HG03571 (cell line): ENCODE results near the gene OR2T5.
"Not testable (repeated sequence)": the region's sequence is repeated elsewhere in the genome, so short reads cannot be mapped to it uniquely, and the experiment has no call there.

ENCODE experiments used
- ATAC-seq: cut with Tn5 transposase; IDR thresholded peaks from one replicate; pipeline ENCODE4 v1.9.1; 2021; ENCODE audit not compliant: unreplicated experiment

The OR2T5 gene

DNA sequence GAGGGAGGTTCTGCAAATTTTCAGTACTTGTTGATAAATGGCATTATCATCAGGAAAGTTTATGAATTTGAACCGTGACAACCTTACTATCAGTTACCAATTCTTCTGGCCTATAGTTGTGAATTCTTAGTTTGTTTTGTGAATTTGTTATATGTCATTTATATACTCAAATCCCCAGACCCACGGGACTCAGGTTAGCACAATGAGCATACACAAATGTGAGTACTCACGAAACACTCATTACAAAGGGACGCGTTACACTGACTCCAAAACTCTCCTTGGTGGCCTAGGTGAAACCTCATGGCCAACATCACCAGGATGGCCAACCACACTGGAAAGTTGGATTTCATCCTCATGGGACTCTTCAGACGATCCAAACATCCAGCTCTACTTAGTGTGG is at the start of gene OR2T5:
OR2T5 (plus strand) TSS at position 301 of the 400 bp plus-strand sequence; CDS start at position 301, 0 bp downstream.
- not testable (repeated sequence) for ATAC-seq

GRCh38 chr1:248438668-248439067 is 49.7 kb upstream of the OR2T5 start:
- not testable (repeated sequence) for ATAC-seq

DNA sequence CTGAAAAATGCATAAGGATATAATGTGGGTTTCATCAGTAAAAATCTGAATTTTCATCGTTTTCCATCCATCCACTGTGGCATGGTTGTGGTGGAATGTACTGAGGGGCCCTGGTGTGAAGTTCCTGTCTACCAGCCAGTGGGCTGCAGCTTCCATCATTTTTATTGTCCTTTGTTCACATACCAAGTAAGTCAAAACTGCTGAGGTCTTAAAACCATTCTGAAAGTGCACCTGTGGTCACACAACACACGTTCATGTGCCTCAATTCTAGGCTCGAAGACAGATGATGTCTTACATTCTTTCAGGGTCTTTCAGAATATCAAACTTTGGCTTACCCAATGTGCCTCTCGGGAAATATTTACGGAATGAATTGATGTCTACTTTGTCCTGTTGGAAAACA is 49.1 kb upstream of the OR2T5 start:
- ATAC-seq: not testable (repeated sequence)

DNA sequence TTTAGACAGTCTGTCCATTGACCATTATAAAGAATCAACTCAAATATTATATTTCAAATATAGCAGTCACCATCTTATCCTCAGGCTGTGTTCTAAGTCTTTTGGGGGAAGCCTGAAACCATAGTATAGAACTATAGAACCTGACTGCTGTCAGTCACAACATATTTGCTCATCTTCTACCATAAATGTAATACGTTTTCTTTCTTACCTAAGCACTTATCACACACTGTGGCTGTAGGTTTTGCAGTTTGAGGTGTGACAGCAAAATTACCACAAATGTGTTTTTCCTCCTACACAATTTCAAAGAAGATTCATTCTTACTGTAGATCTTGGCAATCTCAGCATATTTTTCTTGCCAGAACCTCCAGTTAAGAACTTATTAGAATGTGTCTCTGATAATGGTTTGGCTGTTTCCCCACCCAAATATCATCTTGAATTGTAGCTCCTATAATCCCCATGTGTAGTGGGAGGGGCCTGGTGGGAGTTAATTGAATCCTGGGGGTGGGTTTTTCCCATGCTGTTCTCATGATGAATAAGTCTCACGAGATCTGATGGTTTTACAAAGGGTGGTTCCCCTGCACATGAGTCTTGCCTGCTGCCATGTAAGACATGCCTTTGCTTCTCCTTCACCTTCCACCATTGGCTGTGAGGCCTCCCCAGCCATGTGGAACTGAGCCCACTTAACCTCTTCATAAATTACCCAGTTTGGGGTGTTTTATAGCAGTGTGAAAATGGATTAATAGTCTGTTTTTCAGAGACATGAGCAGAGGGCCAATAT is 45.7 kb upstream of the OR2T5 start:
- ATAC-seq: not testable (repeated sequence)

- not testable (repeated sequence) for ATAC-seq
Observed at GRCh38 chr1:248444603-248445002, 43.8 kb upstream of the OR2T5 start.

DNA sequence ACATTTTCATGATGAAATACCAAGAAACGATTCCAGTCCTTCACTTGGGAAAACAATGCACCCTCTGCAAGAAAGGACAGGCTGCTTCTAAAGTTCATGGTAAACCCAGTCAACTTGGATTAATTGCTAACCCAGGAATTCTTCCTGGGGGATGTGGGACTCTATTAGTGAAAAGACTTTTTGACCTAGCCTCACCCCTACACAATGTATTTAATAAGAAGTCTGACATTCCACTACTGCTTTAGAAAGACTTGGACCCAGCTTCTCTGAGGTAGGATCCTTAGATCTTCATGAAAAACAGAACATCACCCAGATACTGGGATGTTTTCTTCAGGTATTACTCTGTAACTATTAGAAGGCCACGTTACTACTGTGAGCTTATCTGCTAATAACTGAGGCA is 43.0 kb upstream of the OR2T5 start, which contains the start of gene OR2T2:
OR2T2 (plus strand) TSS at position 239 of the 400 bp plus-strand sequence. CDS start 7,161 bp downstream, outside the sequence.
- ATAC-seq: not testable (repeated sequence)

GRCh38 chr1:248448409-248449074 is 39.8 kb upstream of the OR2T5 start:
- ATAC-seq: peak; percentile 40

DNA sequence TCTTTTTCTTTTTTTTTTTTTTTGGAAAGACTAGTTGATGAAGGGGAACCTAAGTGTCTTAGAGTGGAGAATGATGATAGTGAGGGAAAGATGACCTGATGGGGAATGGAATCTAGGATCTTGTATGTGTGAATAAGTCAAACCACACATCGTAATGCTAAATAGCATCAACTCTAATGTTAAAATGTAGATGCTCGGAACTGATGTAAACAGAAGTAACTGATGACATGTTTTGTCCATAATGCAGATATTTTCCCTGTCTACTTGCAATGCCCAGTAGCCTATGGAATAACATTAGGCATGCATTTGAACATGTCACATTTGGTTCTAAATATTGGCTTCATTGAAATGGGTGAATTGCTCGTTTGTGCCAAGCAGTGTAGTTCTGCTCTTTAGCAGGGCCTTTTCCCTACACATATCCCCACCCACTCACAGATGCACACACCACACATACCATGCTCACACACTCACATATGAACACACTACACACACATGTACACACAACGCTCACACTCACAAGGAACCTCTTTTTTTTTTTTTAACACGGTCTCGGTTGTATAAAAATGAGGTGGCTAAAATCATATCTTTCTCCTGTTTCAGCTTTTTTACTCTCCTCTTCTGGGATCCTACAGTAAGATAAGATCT is 38.4 kb upstream of the OR2T5 start:
- ATAC-seq: peak; percentile 4

GRCh38 chr1:248450466-248451145 is 37.8 kb upstream of the OR2T5 start:
- peak; percentile 73 for ATAC-seq

GRCh38 chr1:248453619-248454018 is 34.8 kb upstream of the OR2T5 start:
- ATAC-seq: not testable (repeated sequence)

DNA sequence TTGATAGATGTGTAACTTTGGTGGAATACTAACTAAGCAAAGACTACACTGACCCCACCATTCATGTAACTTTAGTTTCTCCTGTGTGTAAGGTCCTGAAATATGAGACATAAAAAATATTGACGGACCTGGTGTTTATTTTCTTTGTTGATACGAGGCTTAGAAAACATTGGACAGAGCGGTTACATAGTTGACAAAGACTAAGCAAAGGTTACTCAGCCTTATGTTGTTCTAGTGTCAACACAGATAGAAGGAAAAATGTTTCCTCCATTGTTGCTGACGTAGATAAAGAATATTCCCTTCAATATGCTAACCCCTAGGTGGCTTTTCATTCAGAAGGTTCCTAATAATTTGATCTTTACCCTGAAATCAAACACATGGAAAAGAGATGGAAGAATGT is 33.3 kb upstream of the OR2T5 start:
- ATAC-seq: not testable (repeated sequence)

- not testable (repeated sequence) for ATAC-seq
Observed at GRCh38 chr1:248456635-248457034, 31.8 kb upstream of the OR2T5 start.

DNA sequence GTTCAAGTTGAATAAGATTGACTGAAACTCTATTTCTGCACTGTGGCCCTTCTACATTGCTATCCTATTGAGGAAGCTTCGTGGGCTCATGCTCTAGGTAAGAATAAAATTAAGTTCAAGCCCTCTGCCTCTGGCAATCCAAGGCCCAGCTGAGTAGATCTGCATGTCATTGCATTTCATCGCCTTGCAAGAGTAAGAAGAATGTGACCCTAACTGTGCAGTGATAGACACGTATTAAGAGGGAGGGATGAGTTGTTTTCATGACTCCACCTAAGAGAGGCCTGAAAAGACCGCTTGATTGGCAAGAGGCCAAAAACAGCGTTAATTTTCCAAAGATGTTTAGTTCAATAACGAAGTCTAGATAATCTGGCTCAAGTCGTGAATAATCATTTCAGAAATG is 29.3 kb upstream of the OR2T5 start:
- ATAC-seq: not testable (repeated sequence)

DNA sequence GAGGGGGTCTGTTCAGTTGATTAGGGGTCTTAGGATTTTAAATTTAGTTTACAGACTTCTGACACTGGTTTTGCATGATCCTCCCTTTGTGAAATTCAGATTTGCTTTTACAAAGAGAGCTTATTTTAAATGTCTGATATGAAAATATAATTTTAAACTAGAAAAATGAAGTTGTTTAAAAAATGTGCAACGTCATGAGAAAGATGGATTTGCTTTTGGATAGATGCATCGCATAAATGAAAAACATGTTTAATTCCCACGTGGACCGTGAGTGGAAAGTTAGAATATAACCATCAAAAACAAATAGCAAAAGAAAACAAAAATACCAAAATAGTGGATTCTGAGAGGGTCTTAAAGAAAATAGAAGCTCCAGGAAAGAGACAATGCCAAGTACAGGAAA is 17.2 kb upstream of the OR2T5 start:
- no peak for ATAC-seq

- not testable (repeated sequence) for ATAC-seq
Observed at GRCh38 chr1:248472111-248472510, 16.3 kb upstream of the OR2T5 start.

- ATAC-seq: not testable (repeated sequence)
Observed at GRCh38 chr1:248473051-248473450, 15.3 kb upstream of the OR2T5 start, which contains the start of gene OR2T3. Gene OR2T3 (plus strand): TSS chr1:248473351. CDS start chr1:248473351, 0 bp downstream.

- ATAC-seq: not testable (repeated sequence)
Observed at GRCh38 chr1:248475660-248476059, 12.7 kb upstream of the OR2T5 start.

DNA sequence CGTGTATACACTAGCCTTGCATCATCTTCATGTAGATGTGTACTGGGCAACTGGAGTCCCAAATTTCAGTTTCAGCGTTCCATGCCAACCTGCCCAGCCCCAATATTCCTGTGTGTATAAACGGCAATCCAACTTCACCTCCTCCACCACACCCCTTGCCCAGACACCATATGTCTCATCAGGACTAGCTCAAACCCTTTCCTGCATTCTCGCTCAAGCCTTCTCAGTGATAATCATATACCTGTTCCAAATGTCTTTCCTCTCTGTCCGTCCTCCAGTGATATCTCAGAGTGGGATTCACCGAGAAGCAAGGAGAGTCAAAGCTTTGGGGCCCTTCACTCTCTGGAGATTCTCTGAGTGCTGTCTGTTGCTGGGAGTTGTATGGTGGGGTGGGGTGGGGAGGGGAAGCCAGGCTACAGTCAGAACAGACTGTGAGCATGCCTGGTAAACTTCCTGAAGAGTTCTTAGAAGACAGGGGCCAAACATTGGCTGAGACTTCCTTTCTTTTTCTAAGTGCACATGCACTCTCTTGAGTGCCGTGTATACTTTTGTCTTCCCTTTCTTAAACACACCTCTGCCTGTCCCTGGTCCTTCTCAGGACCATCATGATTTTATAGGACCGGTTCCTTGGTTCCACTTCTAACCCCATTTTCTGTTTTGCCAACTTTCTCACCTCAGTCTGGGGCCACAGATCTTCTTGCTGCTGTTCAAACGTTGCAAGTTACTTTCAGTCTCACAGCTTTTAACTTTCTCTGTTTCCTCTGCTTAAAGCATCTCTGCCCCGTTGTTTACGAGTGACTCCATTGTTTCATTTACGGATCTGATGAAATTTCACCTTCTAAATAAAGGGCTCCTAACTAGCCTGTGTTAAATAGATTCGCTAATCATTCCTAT is 6.5 kb upstream of the OR2T5 start:
- peak; percentile 73 for ATAC-seq

DNA sequence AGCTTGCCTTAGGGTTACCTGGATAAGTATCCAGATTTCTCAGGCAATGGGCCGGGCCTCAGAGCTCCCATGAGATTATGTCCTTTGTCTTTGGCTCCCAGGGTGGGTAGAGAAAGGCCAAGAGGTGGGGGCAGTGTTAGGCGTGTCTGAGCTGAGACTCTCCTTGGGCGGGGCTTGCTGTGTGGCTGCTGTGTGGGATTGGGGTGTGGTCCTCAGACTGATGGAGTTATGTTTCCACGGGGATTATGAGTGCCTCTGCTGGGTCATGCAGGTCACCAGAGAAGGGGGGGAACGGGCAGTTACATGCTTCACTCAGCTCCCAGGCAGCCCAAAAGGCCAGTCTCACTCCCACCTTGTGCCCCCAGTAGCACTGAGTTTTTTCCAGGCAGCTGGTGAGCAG is 8.3 kb downstream of the OR2T5 start:
- ATAC-seq: not testable (repeated sequence)
